Fibroblast of peridontal ligament (primary cell): Measurements from ENCODE around the gene ADGRL3.

ENCODE experiments used
- DNase-seq: peaks from one replicate; pipeline ENCODE4 v3.0.0-alpha.2; 2010; ENCODE audit errors: extremely low read depth

ADGRL3 gene

GRCh38 chr4:61545902-61546480 is 345.9 kb downstream of the ADGRL3 start:
- DNase-seq: no peak

DNA sequence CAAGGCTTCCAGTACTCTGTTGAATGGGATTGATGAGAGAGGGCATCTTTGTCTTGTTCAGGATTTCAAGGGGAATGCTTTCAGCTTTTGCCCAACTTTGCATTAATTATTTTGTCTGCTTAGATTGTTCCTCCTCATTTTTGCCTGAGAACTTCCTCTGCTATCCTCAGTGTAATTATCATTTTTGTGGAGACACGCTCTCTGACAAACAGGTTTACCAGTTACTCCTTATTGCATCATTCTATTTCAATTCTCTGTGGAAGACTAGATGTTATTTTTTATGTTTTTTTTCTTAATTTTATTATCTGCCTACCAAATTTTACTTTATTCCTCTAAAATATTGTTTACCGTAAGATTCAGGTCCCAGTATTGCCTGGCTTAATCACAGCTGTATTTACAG is 349.2 kb downstream of the ADGRL3 start:
- DNase-seq: no peak

GRCh38 chr4:61553557-61554125 is 353.5 kb downstream of the ADGRL3 start:
- no peak for DNase-seq

- no peak for DNase-seq
Observed at GRCh38 chr4:61555789-61556188, 355.7 kb downstream of the ADGRL3 start.

DNA sequence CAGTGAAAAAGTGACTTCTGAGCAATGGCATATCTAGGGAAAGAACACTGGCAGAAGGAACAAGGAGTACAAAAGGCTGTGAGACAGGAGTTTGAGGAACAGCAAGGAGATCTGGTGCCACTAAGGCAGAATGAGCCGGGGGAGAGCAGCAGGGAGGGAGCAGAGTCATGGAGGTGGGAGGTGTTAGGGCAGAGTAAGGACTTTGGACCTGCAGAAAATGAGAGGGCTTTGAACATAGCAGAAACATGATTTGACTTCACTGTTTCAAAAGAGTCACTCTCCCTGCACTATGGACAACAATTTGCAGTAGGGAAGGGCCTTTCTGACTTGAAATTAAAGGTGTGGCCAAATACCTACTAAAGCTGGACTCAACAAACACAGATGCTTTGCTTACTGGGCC is 356.2 kb downstream of the ADGRL3 start:
- no peak for DNase-seq

DNA sequence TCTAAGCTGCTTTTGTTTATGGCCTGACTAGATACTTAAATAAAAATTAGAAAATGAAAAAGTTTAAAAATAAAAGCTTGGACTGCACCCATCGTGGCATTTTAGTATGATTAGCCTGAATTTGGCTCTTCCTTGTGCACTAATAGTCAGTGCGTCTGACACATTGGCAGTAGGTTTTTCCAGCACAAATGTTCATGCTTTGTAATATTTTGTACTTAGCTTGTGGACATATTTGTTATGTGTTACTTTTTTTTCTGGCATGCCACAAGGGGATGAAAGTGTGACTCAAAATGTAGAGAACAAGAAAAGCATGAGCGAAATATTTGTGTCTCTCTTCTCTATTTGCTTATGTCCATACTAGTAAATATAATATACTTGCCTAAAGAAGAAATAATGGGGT is 359.3 kb downstream of the ADGRL3 start:
- no peak for DNase-seq

DNA sequence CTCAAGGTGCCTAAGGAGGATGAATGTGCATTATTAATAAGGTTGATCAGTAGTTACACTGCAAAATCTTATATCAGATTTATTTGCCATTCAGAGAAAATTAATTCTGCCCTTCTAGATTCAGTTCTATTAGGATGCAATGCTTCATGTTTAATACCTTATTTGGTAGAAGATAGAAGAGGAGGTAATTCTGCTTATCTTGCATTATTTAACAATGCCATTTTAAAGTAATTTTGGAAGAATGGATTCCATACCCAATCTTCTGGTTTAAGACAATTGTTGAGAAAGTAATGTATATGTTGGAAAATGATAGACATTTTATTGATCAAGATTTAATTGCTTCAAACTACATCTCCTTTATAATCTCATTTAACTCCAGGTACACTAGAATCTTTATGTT is 360.9 kb downstream of the ADGRL3 start:
- no peak for DNase-seq

- DNase-seq: peak; percentile 2
Observed at GRCh38 chr4:61571761-61572559, 371.8 kb downstream of the ADGRL3 start.

- DNase-seq: no peak
Observed at GRCh38 chr4:61575796-61576195, 375.7 kb downstream of the ADGRL3 start.

GRCh38 chr4:61579786-61580185 is 379.7 kb downstream of the ADGRL3 start:
- DNase-seq: no peak

GRCh38 chr4:61580721-61581377 is 380.7 kb downstream of the ADGRL3 start:
- no peak for DNase-seq

GRCh38 chr4:61583696-61584095 is 383.6 kb downstream of the ADGRL3 start:
- no peak for DNase-seq

GRCh38 chr4:61588621-61589402 is 388.7 kb downstream of the ADGRL3 start:
- no peak for DNase-seq

DNA sequence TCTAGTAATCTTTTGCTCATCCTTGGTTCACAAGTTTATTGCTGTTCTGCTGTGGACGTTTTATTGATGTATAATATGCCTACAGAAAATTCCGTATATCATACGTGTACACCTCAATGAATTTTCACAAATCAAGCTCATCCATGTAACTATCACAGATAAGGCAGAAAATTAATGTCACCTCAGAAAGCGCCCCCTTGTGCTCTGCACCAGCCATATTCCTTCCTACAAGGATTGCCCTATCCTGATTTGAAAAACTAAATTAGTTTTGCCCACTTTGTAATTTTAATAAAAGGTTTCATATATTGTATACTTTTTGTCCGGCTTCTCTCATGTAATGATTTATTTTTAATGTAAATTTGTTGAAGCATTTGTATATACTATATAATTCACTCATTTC is 390.8 kb downstream of the ADGRL3 start:
- no peak for DNase-seq

GRCh38 chr4:61596606-61597340 is 396.6 kb downstream of the ADGRL3 start:
- DNase-seq: no peak

- DNase-seq: no peak
Observed at GRCh38 chr4:61603086-61603485, 403.0 kb downstream of the ADGRL3 start.

DNA sequence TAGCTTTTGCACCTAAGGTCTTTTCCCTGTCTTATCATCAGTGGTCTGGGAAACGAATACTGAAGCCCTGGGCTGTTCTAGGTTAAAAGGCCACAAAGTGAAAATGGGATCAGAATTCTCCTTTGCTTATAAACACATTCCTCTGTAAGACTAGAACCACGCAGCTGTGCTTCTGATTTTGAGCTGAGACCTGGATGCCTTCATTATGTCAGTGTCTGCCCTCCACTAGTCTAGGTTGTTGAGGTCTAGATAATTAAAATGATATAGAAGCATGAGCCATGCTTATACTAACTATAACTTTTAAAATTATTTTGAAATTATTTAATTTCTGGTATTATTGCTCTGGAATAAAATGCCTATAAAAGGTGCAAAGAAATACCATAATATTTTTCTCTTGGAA is 403.9 kb downstream of the ADGRL3 start:
- no peak for DNase-seq

- no peak for DNase-seq
Observed at GRCh38 chr4:61605984-61606383, 405.9 kb downstream of the ADGRL3 start.

- DNase-seq: no peak
Observed at GRCh38 chr4:61614231-61614630, 414.1 kb downstream of the ADGRL3 start.

DNA sequence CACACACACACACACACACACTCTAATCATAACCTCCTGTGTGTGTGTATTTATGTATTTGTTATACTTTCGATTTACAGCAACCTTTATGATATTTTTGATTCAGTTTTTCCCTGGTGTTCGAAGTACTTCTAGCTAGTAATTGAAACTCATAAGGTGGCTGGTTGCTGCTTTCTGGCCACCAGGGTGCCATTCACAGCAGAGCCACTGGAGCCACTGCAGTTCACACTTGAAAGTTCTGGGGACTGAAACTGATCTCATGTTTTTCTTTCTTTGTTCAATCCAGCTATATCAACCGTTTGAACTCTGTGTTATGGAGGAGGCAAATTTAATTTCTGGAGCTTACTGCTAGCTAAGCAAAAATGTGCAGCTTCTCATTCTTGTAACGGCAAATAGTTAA is 419.4 kb downstream of the ADGRL3 start:
- DNase-seq: no peak

GRCh38 chr4:61628282-61628681 is 428.2 kb downstream of the ADGRL3 start:
- no peak for DNase-seq
